Panc1 (cell line): Measurements from ENCODE around the gene CYB5B. TPM values are rescaled to one million over a fixed set of nuclear protein-coding genes. Genes with fewer than 3 reads are reported as not detected.

ENCODE experiments used
- ATAC-seq: fragments of 200-7000 bp; cut with Tn5 transposase; 2 replicates; pipeline ENCODE4 v1.9.1; 2020; ENCODE audit warnings: mild to moderate bottlenecking, moderate library complexity
- BruUV-seq: library from RNA; stranded (reverse); fragments of 400-500 nt; replicated peaks from 2 replicates; lab custom pipeline; 2021; lab: Mats Ljungman, UMichigan
- CTCF ChIA-PET: fragments of 300-600 bp; sonication (Branson Sonifier 250); formaldehyde crosslinking; loops from one replicate; lab custom pipeline; 2022; ENCODE audit warnings: antibody characterized with exemption; lab: Charles Lee
- POLR2A ChIA-PET: fragments of 300-600 bp; sonication (Branson Sonifier 250); formaldehyde crosslinking; loops from one replicate; lab custom pipeline; 2022; ENCODE audit warnings: antibody characterized with exemption; lab: Charles Lee
- DNase-seq: peaks from one replicate; pipeline ENCODE4 v3.0.0-alpha.2; 2010; ENCODE audit warnings: low read depth, low spot score
- H3K27ac ChIP-seq: 2 replicates; pipeline ENCODE4 v1.5.1; 2011; ENCODE audit warnings: mild to moderate bottlenecking, low read length, inconsistent platforms
- H3K27me3 ChIP-seq: fragments of 200-500 bp; sonication (Bioruptor generic); 2 replicates; pipeline ENCODE4 v1.6.0; 2014; ENCODE audit warnings: low read length, inconsistent platforms; ENCODE audit not compliant: control insufficient read depth, insufficient read depth
- H3K36me3 ChIP-seq: fragments of 200-500 bp; sonication (Bioruptor generic); 2 replicates; pipeline ENCODE4 v1.5.1; 2014; ENCODE audit warnings: inconsistent platforms, mild to moderate bottlenecking, low read length, moderate library complexity; ENCODE audit not compliant: control insufficient read depth, insufficient read depth
- H3K4me1 ChIP-seq: 2 replicates; pipeline ENCODE4 v1.5.1; 2011; ENCODE audit warnings: inconsistent platforms, mild to moderate bottlenecking, low read length, moderate library complexity; ENCODE audit not compliant: control insufficient read depth, insufficient read depth
- H3K4me3 ChIP-seq, 2 experiments: 2 replicates each; pipeline ENCODE4 v1.5.1; 2011 to 2012; ENCODE audit warnings: low read depth in 2 of 2, low read length in 2 of 2, mild to moderate bottlenecking in 2 of 2, inconsistent platforms in 1 of 2, moderate library complexity in 1 of 2
- H3K9me3 ChIP-seq: fragments of 200-500 bp; sonication (Bioruptor generic); 2 replicates; pipeline ENCODE4 v1.5.1; 2014; ENCODE audit warnings: low read depth, mild to moderate bottlenecking, inconsistent platforms, low read length, moderate library complexity; ENCODE audit not compliant: control insufficient read depth, insufficient read depth
- CTCF ChIP-seq: fragments of 450-650 bp; IDR thresholded peaks from 2 replicates; pipeline ENCODE4 v1.5.1; 2017; ENCODE audit warnings: mild to moderate bottlenecking
- POLR2AphosphoS5 ChIP-seq: IDR thresholded peaks from 2 replicates; pipeline ENCODE4 v1.6.1; 2012; ENCODE audit warnings: mild to moderate bottlenecking, low read depth, low read length, moderate library complexity
- REST ChIP-seq, 2 experiments: IDR thresholded peaks; 2 replicates each; pipeline ENCODE4 v1.6.1; 2011 to 2012; ENCODE audit warnings: low read depth in 2 of 2, control low read depth in 1 of 2, low read length in 1 of 2, mild to moderate bottlenecking in 1 of 2, moderate library complexity in 1 of 2; ENCODE audit not compliant: insufficient read depth in 1 of 2
- SIN3A ChIP-seq: IDR thresholded peaks from 2 replicates; pipeline ENCODE4 v1.6.1; 2012; ENCODE audit warnings: low read depth, mild to moderate bottlenecking, low read length, moderate library complexity, borderline replicate concordance; ENCODE audit not compliant: insufficient read depth
- TCF7L2 ChIP-seq: IDR thresholded peaks from 2 replicates; pipeline ENCODE4 v1.6.1; 2011; ENCODE audit warnings: mild to moderate bottlenecking, low read depth, low read length, inconsistent platforms
- in situ Hi-C: cut with HindIII; loops from 2 replicates; pipeline ENCODE4 v1.10.0; 2016; ENCODE audit warnings: low sequenced_read_pairs, low pct_unique_long_range_greater_than_20kb
- intact Hi-C: fragments of 100-400 bp; cut with micrococcal nuclease; formaldehyde crosslinking; loops from one replicate; pipeline ENCODE4 v1.10.0; 2022; ENCODE audit not compliant: unreplicated experiment
- total RNA-seq: library from RNA; stranded (reverse); gene quantifications from one replicate; pipeline ENCODE4 v1.2.1, GENCODE V29; 2021; ENCODE audit not compliant: unreplicated experiment

CYB5B gene
- total RNA-seq, 1 experiment from 2014 or later, result 326 TPM

- intact Hi-C loops (no loop called here), in situ Hi-C loops (no loop called here)
- Histone ChIP-seq H3K9me3 (no peaks in the 10 kb centered on the region), H3K27me3 (no peaks in the 10 kb centered on the region), H3K4me1 (peaks cover 15% of the 10 kb centered on the region), H3K36me3 (no peaks in the 10 kb centered on the region), H3K27ac (no peak overlapping the region), H3K4me3 (no peak overlapping the region)
- ChIA-PET CTCF (no interaction called here), POLR2A (no interaction called here)
- DNase-seq, result no peak
- BruUV-seq, result no TSS peak
- no peak for TF ChIP-seq POLR2AphosphoS5
- TF ChIP-seq SIN3A, result no peak
- no peak for TF ChIP-seq CTCF
- no peak for TF ChIP-seq REST (IDR thresholded peaks at IDR 0.05; ENCODE audit: insufficient read depth in 1 of 2, low read depth in 2 of 2, low read length in 1 of 2)
- TF ChIP-seq TCF7L2, result no peak
- no peak for ATAC-seq
Observed at GRCh38 chr16:69485816-69486215, 61.4 kb downstream of the CYB5B start.

- in situ Hi-C loops, result no loop called here
- no peak for ATAC-seq
- POLR2A ChIA-PET, result no interaction called here
Observed at GRCh38 chr16:69486272-69486671, 61.9 kb downstream of the CYB5B start.

More at GRCh38 chr16:69486272-69486671, 61.9 kb downstream of the CYB5B start:
- no peak for DNase-seq
- Histone ChIP-seq H3K9me3 (no peaks in the 10 kb centered on the region), H3K36me3 (no peaks in the 10 kb centered on the region), H3K4me1 (peaks cover 14% of the 10 kb centered on the region), H3K27me3 (no peaks in the 10 kb centered on the region), H3K27ac (peak overlapping the region; percentile 20; the same call in 1 of the 2 replicates), H3K4me3 (no peak overlapping the region)
- CTCF ChIA-PET, result no interaction called here
- intact Hi-C loops, result no loop called here
- TF ChIP-seq POLR2AphosphoS5, result no peak
- no peak for TF ChIP-seq TCF7L2
- no peak for TF ChIP-seq CTCF
- TF ChIP-seq SIN3A, result no peak
- no peak for TF ChIP-seq REST (IDR thresholded peaks at IDR 0.05; ENCODE audit: insufficient read depth in 1 of 2, low read depth in 2 of 2, low read length in 1 of 2)
- no TSS peak for BruUV-seq
